HepG2 (cell line): ENCODE measurements around the gene SECTM1. TPM values are rescaled to one million over a fixed set of nuclear protein-coding genes. Genes with fewer than 3 reads are reported as not detected.
A peak's percentile ranks its signal among the peaks of the same experiment; 100 is the strongest.

Source experiments
- BCL3 ChIP-seq: sonication (generic); formaldehyde crosslinking; IDR thresholded peaks from 2 replicates; pipeline ENCODE4 v1.5.1; 2020; ENCODE audit warnings: mild to moderate bottlenecking, missing genetic modification reagents, moderate library complexity
- FUBP1 ChIP-seq: sonication (generic); formaldehyde crosslinking; IDR thresholded peaks from 2 replicates; pipeline ENCODE4 v1.5.1; 2020; ENCODE audit warnings: missing genetic modification reagents, mild to moderate bottlenecking, borderline replicate concordance
- GRHL1 ChIP-seq: sonication (generic); formaldehyde crosslinking; conservative IDR thresholded peaks from 2 replicates; pipeline ENCODE4 v1.8.0; 2022; ENCODE audit warnings: missing genetic modification reagents
- HDAC1 ChIP-seq: sonication (generic); formaldehyde crosslinking; IDR thresholded peaks from 2 replicates; pipeline ENCODE4 v1.5.1; 2020; ENCODE audit warnings: mild to moderate bottlenecking, missing genetic modification reagents
- KDM5B ChIP-seq: sonication (generic); formaldehyde crosslinking; IDR thresholded peaks from 2 replicates; pipeline ENCODE4 v1.4.0; 2020; ENCODE audit warnings: missing genetic modification reagents, mild to moderate bottlenecking, borderline replicate concordance
- KMT2B ChIP-seq: IDR thresholded peaks from 2 replicates; pipeline ENCODE4 v1.6.1; 2016; ENCODE audit warnings: missing genetic modification reagents, missing compliant biosample characterization
- MATR3 ChIP-seq: sonication (generic); formaldehyde crosslinking; IDR thresholded peaks from 2 replicates; pipeline ENCODE4 v1.4.0; 2020; ENCODE audit warnings: missing genetic modification reagents
- MLX ChIP-seq: IDR thresholded peaks from 2 replicates; pipeline ENCODE4 v1.6.1; 2016
- MTF2 ChIP-seq: sonication (generic); formaldehyde crosslinking; IDR thresholded peaks from 2 replicates; pipeline ENCODE4 v1.5.0; 2020; ENCODE audit warnings: missing genetic modification reagents, borderline replicate concordance
- MYNN ChIP-seq: sonication (generic); formaldehyde crosslinking; IDR thresholded peaks from 2 replicates; pipeline ENCODE4 v1.4.0; 2020; ENCODE audit warnings: mild to moderate bottlenecking, low read depth, missing genetic modification reagents
- NCOR1 ChIP-seq: fragments of 200-600 bp; sonication (generic); IDR thresholded peaks from 2 replicates; pipeline ENCODE4 v1.7.0; 2017; ENCODE audit warnings: antibody characterized with exemption, low read length, borderline replicate concordance
- ONECUT2 ChIP-seq: sonication (generic); formaldehyde crosslinking; IDR thresholded peaks from 2 replicates; pipeline ENCODE4 v1.4.0; 2020; ENCODE audit warnings: missing genetic modification reagents
- PRDM10 ChIP-seq: sonication (generic); formaldehyde crosslinking; IDR thresholded peaks from 2 replicates; pipeline ENCODE4 v1.4.0; 2020; ENCODE audit warnings: low read depth, missing genetic modification reagents
- SMARCE1 ChIP-seq: fragments of 450-650 bp; IDR thresholded peaks from 2 replicates; pipeline ENCODE4 v1.6.1; 2017; ENCODE audit warnings: borderline replicate concordance
- SRSF9 ChIP-seq: fragments of 200-400 bp; formaldehyde crosslinking; IDR thresholded peaks from 2 replicates; pipeline ENCODE4 v1.6.1; 2018; ENCODE audit warnings: borderline replicate concordance, mild to moderate bottlenecking, low read depth, low read length; ENCODE audit not compliant: insufficient read depth, poor library complexity, severe bottlenecking
- ZC3H13 ChIP-seq: sonication (generic); formaldehyde crosslinking; IDR thresholded peaks from 2 replicates; pipeline ENCODE4 v1.8.1; 2023; ENCODE audit warnings: mild to moderate bottlenecking, missing genetic modification reagents, moderate library complexity
- ZNF580 ChIP-seq: IDR thresholded peaks from 2 replicates; pipeline ENCODE4 v1.6.1; 2016; ENCODE audit warnings: low read depth, borderline replicate concordance
- ZNF839 ChIP-seq: sonication (generic); formaldehyde crosslinking; IDR thresholded peaks from 2 replicates; pipeline ENCODE4 v1.4.0; 2020; ENCODE audit warnings: missing genetic modification reagents, mild to moderate bottlenecking, borderline replicate concordance
- polyA plus RNA-seq, 8 experiments: library from polyadenylated mRNA; depleted of rRNA in 3 of 8; stranded (reverse) in 7 of 8; unstranded in 1 of 8; fragments of >200 nt; fragmentation: Illumina TruSeq in 4 of 8; extraction: Trizol in 4 of 8; gene quantifications; 2 replicates each; pipeline versions ENCODE4 v1.2.1 to v1.2.3, GENCODE V29; 2011 to 2016; ENCODE audit warnings: low read depth in 4 of 8, missing spikeins in 1 of 8, mixed read lengths in 1 of 8; ENCODE audit not compliant: insufficient read depth in 1 of 8
- total RNA-seq, 5 experiments: library from RNA; depleted of rRNA; stranded (reverse); fragments of >200 nt; fragmentation: Illumina TruSeq; extraction: Trizol; gene quantifications; 2 replicates each; pipeline ENCODE4 v1.2.3, GENCODE V29; 2016; ENCODE audit warnings: low read depth in 1 of 5

Gene SECTM1
- total and polyA plus RNA-seq, 2 of the 13 experiments (the other 11 are each of a cell fraction or from before 2014, with no cell fraction given) = 3.5 to 5.3 TPM

- TF ChIP-seq PRDM10 (CRISPR knock-in tag) (0 out of 2 replicates have a peak, but pooled peaks have one; percentile 39), SMARCE1 (no peak), HDAC1 (CRISPR knock-in tag) (peak; percentile 76), MATR3 (CRISPR knock-in tag) (no peak), KDM5B (CRISPR knock-in tag) (peak; percentile 99), ONECUT2 (CRISPR knock-in tag) (peak; percentile 70; the same call in 1 of the 2 replicates), ZNF580 (CRISPR knock-in tag) (peak; percentile 96), SRSF9 (no peak), MLX (CRISPR knock-in tag) (peak; percentile 39; the same call in 1 of the 2 replicates), NCOR1 (no peak), ZNF839 (CRISPR knock-in tag) (0 out of 2 replicates have a peak, but pooled peaks have one; percentile 41), MTF2 (CRISPR knock-in tag) (no peak), KMT2B (CRISPR knock-in tag) (peak; percentile 88), FUBP1 (CRISPR knock-in tag) (no peak), MYNN (no peak), ZC3H13 (CRISPR knock-in tag) (peak; percentile 78), GRHL1 (no peak), BCL3 (CRISPR knock-in tag) (peak; percentile 74; the same call in 1 of the 2 replicates)
Measured at GRCh38 chr17:82370471-82371332, 37.1 kb upstream of the SECTM1 start (continued).
